DOHH2 (cell line): Measurements from ENCODE around the gene CPNE5.

Experiments
- H3F3A ChIP-seq: fragments of 200-600 bp; sonication (generic), shearing (Covaris generic); 2 replicates; pipeline ENCODE4 v1.6.0; 2016; ENCODE audit warnings: antibody characterized with exemption, mild to moderate bottlenecking; ENCODE audit not compliant: control insufficient read depth, insufficient read depth
- H3K27ac ChIP-seq: fragments of 200-600 bp; sonication (generic); 2 replicates; pipeline ENCODE4 v1.5.1; 2014; ENCODE audit warnings: low read depth, mild to moderate bottlenecking, low read length, moderate library complexity
- H3K27me3 ChIP-seq: fragments of 200-600 bp; sonication (generic); 2 replicates; pipeline ENCODE4 v1.6.1; 2014; ENCODE audit warnings: mild to moderate bottlenecking, low read length, mixed read lengths; ENCODE audit not compliant: control insufficient read depth
- H3K36me3 ChIP-seq: fragments of 200-600 bp; sonication (generic); 2 replicates; pipeline ENCODE4 v1.6.1; 2014; ENCODE audit warnings: mild to moderate bottlenecking, low read length, moderate library complexity, mixed read lengths; ENCODE audit not compliant: control insufficient read depth
- H3K4me1 ChIP-seq: fragments of 200-600 bp; sonication (generic); 2 replicates; pipeline ENCODE4 v1.6.1; 2014; ENCODE audit warnings: mild to moderate bottlenecking, low read length, mixed read lengths; ENCODE audit not compliant: control insufficient read depth
- H3K4me2 ChIP-seq: fragments of 200-600 bp; sonication (generic); 2 replicates; pipeline ENCODE4 v1.6.0; 2014; ENCODE audit warnings: mild to moderate bottlenecking, low read length, moderate library complexity
- H3K4me3 ChIP-seq: fragments of 200-600 bp; sonication (generic); 2 replicates; pipeline ENCODE4 v1.5.1; 2014; ENCODE audit warnings: mild to moderate bottlenecking, low read length, mixed read lengths
- H3K79me2 ChIP-seq: fragments of 200-600 bp; sonication (generic); 2 replicates; pipeline ENCODE4 v1.6.1; 2014; ENCODE audit warnings: mild to moderate bottlenecking, low read length, mixed read lengths; ENCODE audit not compliant: control insufficient read depth
- H3K9me2 ChIP-seq: fragments of 200-600 bp; sonication (generic); replicated peaks from 2 replicates; pipeline ENCODE4 v1.6.1; 2014; ENCODE audit warnings: mild to moderate bottlenecking, low read length, mixed read lengths; ENCODE audit not compliant: control insufficient read depth
- H3K9me3 ChIP-seq: fragments of 200-600 bp; sonication (generic); 2 replicates; pipeline ENCODE4 v1.6.1; 2014; ENCODE audit warnings: antibody characterized with exemption, low read length, mixed read lengths; ENCODE audit not compliant: control insufficient read depth, insufficient read depth
- H4K20me1 ChIP-seq: fragments of 200-600 bp; sonication (generic); 2 replicates; pipeline ENCODE4 v1.6.0; 2014; ENCODE audit warnings: low read depth, mild to moderate bottlenecking, antibody characterized with exemption, low read length, moderate library complexity; ENCODE audit not compliant: control insufficient read depth, insufficient read depth
- CTCF ChIP-seq: fragments of 200-600 bp; sonication (generic); IDR thresholded peaks from one replicate; pipeline ENCODE4 v1.5.1; 2014; ENCODE audit warnings: antibody characterized with exemption, mild to moderate bottlenecking, low read depth, low read length; ENCODE audit not compliant: poor library complexity, severe bottlenecking
- EZH2phosphoT487 ChIP-seq: fragments of 200-600 bp; sonication (generic); IDR thresholded peaks from 2 replicates; pipeline ENCODE4 v1.6.1; 2017; ENCODE audit warnings: borderline replicate concordance, mild to moderate bottlenecking, antibody characterized with exemption, low read length, moderate library complexity, mixed read lengths

The CPNE5 gene

GRCh38 chr6:36863670-36864540 lies 24.7 kb upstream of the CPNE5 start:
- H4K20me1 ChIP-seq: peaks cover 3% of the 10 kb centered on the region; the same call in 1 of the 2 replicates
- H3K4me1 ChIP-seq: peaks cover 11% of the 10 kb centered on the region
- H3K9me2 ChIP-seq: no peaks in the 10 kb centered on the region
- no peak overlapping the region for H3K27ac ChIP-seq
- H3K4me3 ChIP-seq: no peak overlapping the region
- H3F3A ChIP-seq: no peaks in the 10 kb centered on the region; the same call in 1 of the 2 replicates
- peaks cover 97% of the 10 kb centered on the region for H3K79me2 ChIP-seq
- H3K27me3 ChIP-seq: no peaks in the 10 kb centered on the region
- no peaks in the 10 kb centered on the region for H3K9me3 ChIP-seq
- peaks cover 84% of the 10 kb centered on the region for H3K36me3 ChIP-seq
- H3K4me2 ChIP-seq: no peak overlapping the region
- TF ChIP-seq CTCF (no peak), EZH2phosphoT487 (no peak)

- H3F3A ChIP-seq: no peaks in the 10 kb centered on the region; the same call in 1 of the 2 replicates
- TF ChIP-seq EZH2phosphoT487: no peak
- no peak for TF ChIP-seq CTCF
- peaks cover 96% of the 10 kb centered on the region for H3K79me2 ChIP-seq
- H3K36me3 ChIP-seq: peaks cover 84% of the 10 kb centered on the region
- no peak overlapping the region for H3K4me3 ChIP-seq
- H4K20me1 ChIP-seq: peaks cover 3% of the 10 kb centered on the region; the same call in 1 of the 2 replicates
- no peaks in the 10 kb centered on the region for H3K9me3 ChIP-seq
- H3K4me1 ChIP-seq: peaks cover 11% of the 10 kb centered on the region
- no peaks in the 10 kb centered on the region for H3K9me2 ChIP-seq
- H3K27ac ChIP-seq: no peak overlapping the region
- no peaks in the 10 kb centered on the region for H3K27me3 ChIP-seq
- no peak overlapping the region for H3K4me2 ChIP-seq
Measured at GRCh38 chr6:36862848-36863382, 23.7 kb upstream of the CPNE5 start.

- TF ChIP-seq CTCF: no peak
- TF ChIP-seq EZH2phosphoT487: no peak
Measured at GRCh38 chr6:36862164-36862847, 23.1 kb upstream of the CPNE5 start.

More at GRCh38 chr6:36862164-36862847, 23.1 kb upstream of the CPNE5 start:
- no peaks in the 10 kb centered on the region for H3K9me3 ChIP-seq
- no peaks in the 10 kb centered on the region for H3K27me3 ChIP-seq
- no peak overlapping the region for H3K4me3 ChIP-seq
- peaks cover 11% of the 10 kb centered on the region for H3K4me1 ChIP-seq
- H3F3A ChIP-seq: no peaks in the 10 kb centered on the region; the same call in 1 of the 2 replicates
- H3K36me3 ChIP-seq: peaks cover 83% of the 10 kb centered on the region
- no peaks in the 10 kb centered on the region for H3K9me2 ChIP-seq
- peaks cover 95% of the 10 kb centered on the region for H3K79me2 ChIP-seq
- H3K4me2 ChIP-seq: no peak overlapping the region
- H3K27ac ChIP-seq: no peak overlapping the region
- peaks cover 3% of the 10 kb centered on the region; the same call in 1 of the 2 replicates for H4K20me1 ChIP-seq
